Suprapubic skin (tissue), 3 donors: ENCODE measurements around the gene MED27.

Experiments used
- EP300 ChIP-seq: sonication (generic); formaldehyde crosslinking; IDR thresholded peaks from one replicate; pipeline ENCODE4 v1.6.1; 2017; ENCODE audit warnings: antibody characterized with exemption
- POLR2A ChIP-seq, 2 donors: fragments of 450-650 bp; IDR thresholded peaks; one replicate each; pipeline ENCODE4 v1.6.1; 2017; ENCODE audit warnings: antibody characterized with exemption in 2 of 2, mild to moderate bottlenecking in 2 of 2, moderate library complexity in 2 of 2
- TF ChIP-seq, protein P1 (sequence below), 2 donors: fragments of 200-600 bp in 1 of 2; fragments of 450-650 bp in 1 of 2; sonication (generic) in 1 of 2; IDR thresholded peaks; one replicate each; pipeline ENCODE4 v1.5.1; 2016 to 2019; ENCODE audit warnings: antibody characterized with exemption in 2 of 2, mild to moderate bottlenecking in 1 of 2, moderate library complexity in 1 of 2

DNA sequence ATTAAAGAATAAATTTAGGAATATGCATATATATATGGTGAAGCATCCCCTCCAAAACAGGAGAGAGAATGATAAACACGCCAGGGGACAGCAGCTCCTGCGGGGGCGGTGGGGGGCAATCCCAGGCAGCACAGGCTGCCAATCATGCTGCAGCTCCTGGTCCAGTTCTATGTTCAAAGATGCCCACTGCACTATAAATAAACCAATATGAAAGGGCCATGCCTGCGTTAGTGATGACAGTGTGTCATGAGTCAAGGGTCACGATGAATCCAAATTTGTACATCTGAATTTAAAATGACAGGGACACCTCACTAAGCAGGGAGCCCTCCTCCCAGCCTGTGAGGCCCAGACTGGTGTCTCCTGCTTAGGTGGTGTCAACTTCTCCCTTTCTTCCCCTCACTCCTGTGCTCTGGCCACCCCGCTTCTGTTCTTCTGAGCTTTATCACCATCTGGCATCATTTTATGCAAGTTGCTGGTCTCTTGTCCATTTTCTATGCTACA, 153.9 kb downstream of the MED27 start:
- TF ChIP-seq POLR2A (IDR thresholded peaks at IDR 0.05) = no peak
- TF ChIP-seq, protein P1, sequence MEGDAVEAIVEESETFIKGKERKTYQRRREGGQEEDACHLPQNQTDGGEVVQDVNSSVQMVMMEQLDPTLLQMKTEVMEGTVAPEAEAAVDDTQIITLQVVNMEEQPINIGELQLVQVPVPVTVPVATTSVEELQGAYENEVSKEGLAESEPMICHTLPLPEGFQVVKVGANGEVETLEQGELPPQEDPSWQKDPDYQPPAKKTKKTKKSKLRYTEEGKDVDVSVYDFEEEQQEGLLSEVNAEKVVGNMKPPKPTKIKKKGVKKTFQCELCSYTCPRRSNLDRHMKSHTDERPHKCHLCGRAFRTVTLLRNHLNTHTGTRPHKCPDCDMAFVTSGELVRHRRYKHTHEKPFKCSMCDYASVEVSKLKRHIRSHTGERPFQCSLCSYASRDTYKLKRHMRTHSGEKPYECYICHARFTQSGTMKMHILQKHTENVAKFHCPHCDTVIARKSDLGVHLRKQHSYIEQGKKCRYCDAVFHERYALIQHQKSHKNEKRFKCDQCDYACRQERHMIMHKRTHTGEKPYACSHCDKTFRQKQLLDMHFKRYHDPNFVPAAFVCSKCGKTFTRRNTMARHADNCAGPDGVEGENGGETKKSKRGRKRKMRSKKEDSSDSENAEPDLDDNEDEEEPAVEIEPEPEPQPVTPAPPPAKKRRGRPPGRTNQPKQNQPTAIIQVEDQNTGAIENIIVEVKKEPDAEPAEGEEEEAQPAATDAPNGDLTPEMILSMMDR (IDR thresholded peaks at IDR 0.05) = no peak
- TF ChIP-seq EP300 = no peak
